ENCODE results near the gene ZNF627. TPM values are rescaled to one million over a fixed set of nuclear protein-coding genes. Genes with fewer than 3 reads are reported as not detected.
"Not testable (repeated sequence)": the region's sequence is repeated elsewhere in the genome, so short reads cannot be mapped to it uniquely, and the experiment has no call there.

ZNF627 gene
- total RNA-seq, 1 donor from 2014 or later = 17.0 TPM

DNA sequence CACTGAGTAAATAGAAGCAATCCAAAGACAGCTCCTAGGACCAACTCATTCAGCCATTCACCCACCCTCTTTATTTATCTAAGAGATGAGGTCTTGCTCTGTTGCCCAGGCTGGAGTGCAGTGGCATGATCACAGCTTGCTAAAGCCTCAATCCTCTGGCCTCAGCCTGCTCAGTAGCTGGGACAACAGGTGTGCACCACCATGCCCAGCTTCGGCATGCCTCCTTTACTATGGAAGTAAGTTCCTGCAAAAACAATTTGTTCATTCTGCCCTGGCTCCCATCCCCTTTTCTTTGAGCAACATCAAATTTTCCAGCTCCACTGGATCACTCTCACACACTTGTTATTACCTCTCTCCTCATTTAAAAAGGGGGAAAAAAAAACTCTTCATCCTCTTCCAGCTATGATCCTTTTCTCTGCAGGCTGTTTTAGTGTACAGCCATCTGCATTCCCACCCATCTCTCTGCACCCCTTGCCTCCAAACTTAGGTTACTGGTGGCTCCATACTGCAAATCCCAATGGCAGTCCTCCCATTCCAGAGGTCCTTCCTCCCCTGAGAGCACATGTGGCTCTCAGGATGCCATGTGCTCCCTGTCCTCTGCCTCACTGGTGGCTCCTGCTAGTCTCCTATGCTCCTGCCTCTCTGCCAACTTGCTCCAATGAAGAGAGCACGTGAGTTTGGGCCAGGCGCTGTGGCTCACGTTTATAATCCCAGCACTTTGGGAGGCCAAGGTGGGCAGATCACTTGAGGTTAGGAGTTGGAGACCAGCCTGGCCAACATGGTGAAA lies 40.5 kb upstream of the ZNF627 start:
- Mint-ChIP-seq H3K4me1 (peaks cover 71% of the 10 kb centered on the region), H3K4me3 (peak overlapping the region; percentile 11), H3K27me3 (no peaks in the 10 kb centered on the region), H3K27ac (peak overlapping the region; percentile 51), H3K9me3 (no peaks in the 10 kb centered on the region), H3K36me3 (ENCODE audit: low read depth) (peaks cover 41% of the 10 kb centered on the region)
- ATAC-seq (ENCODE audit: low read depth) = no peak
- DNase-seq = no peak
- intact Hi-C loops (cut with micrococcal nuclease) = no loop called here
- TF ChIP-seq, protein P1, sequence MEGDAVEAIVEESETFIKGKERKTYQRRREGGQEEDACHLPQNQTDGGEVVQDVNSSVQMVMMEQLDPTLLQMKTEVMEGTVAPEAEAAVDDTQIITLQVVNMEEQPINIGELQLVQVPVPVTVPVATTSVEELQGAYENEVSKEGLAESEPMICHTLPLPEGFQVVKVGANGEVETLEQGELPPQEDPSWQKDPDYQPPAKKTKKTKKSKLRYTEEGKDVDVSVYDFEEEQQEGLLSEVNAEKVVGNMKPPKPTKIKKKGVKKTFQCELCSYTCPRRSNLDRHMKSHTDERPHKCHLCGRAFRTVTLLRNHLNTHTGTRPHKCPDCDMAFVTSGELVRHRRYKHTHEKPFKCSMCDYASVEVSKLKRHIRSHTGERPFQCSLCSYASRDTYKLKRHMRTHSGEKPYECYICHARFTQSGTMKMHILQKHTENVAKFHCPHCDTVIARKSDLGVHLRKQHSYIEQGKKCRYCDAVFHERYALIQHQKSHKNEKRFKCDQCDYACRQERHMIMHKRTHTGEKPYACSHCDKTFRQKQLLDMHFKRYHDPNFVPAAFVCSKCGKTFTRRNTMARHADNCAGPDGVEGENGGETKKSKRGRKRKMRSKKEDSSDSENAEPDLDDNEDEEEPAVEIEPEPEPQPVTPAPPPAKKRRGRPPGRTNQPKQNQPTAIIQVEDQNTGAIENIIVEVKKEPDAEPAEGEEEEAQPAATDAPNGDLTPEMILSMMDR (IDR thresholded peaks at IDR 0.05) = no peak
- POLR2A ChIA-PET = interaction anchor here (0.6 to 4.1 kb wide), 6 partner anchors 12 to 720 kb away, joined by 3 to 81 read pairs (median 4); no protein-coding TSS in a partner anchor
- CTCF ChIA-PET = interaction anchor here (4.1 kb wide), 1 partner anchor 28 kb away, joined by 70 read pairs; no protein-coding TSS in a partner anchor

DNA sequence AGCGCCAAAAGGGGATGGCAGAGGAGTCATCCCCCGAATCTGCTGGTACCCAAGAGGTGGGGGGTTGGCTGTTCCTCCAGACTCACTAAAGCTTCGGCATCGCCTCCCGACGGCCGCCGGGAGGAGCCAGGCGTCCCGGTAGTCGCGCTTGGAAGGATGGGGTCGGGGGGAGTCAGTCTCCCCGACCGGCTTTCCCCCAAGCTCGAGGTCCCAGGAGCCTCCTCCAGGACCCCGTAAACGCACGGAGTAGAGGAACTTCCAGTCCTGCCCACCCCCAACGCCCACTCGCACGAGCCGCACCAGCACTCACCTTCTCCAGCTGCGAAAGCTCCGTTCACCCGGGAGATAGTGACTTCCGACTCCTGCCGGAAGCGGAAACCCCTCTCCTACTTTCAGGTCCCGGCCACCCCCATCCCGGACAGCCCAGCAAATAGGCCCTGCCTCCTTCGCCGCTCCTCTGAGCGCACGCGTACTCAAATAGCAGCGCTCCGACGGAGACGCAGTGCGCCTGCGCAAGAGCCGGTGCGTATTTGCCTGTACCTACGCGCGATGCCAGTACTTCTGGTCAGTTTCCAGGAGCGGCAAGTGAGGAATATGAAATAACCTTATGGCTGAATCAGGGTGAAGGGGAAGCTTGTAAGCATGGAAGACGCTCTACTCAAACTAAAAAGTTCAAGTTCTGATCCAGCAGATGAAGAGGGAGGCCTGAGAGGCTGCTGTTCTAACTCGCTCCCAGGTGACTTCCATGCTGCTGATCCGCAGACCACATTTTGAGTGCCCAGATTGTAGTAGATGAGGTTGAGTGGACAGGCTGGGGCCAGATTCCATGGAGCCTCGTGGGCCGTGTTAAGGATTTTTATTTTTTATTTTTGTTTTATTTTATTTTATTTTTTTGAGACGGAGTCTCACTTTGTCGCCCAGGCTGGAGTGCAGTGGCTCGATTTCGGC lies 38.1 kb upstream of the ZNF627 start, which contains the start of gene ELOF1:
Gene ELOF1 (minus strand): TSS at position 350 of the 948 bp plus-strand sequence. CDS start 4,883 bp downstream, outside the sequence.
- peak; percentile 88 for DNase-seq
- H3K4me1 Mint-ChIP-seq = peaks cover 72% of the 10 kb centered on the region
- intact Hi-C loops (cut with micrococcal nuclease) = loop anchor here (1.0 kb wide), 2 partner anchors 23 to 54 kb away; partner anchors contain the start of gene ZNF653

DNA sequence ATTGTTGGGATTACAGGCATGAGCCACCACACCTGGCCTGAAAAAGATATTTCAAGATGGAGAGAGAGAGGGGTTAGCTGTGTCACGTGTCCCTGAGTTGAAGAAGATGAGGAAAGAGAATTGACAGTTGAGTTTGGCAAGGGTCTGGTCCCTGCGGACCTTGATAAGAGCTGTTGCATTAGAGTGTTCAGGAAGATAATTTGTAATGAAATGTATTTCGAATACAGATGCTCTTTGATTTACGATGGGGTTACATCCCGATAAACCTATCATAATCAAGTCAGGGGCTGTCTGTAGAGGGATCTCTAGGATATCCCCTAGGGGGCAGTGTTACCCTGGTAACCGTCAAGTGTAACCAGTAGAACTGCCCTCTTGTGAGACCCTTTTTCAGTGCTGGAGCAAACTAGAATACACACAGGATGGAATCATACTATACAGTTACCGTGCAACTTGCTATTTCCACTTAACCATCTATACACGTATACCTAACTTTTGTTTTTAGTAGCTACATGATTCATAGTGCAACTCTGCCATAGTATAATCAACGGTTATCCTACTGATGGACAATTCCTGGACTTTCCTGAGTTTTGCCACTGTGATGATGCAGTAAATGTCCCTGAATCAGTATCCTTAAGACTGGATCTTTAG lies 36.8 kb upstream of the ZNF627 start:
- no peaks in the 10 kb centered on the region for H3K27me3 Mint-ChIP-seq
- H3K4me3 Mint-ChIP-seq = peak overlapping the region; percentile 78
- ChIA-PET POLR2A (interaction anchor here (0.5 to 4.1 kb wide), 9 partner anchors 8 to 822 kb away, joined by 3 to 81 read pairs (median 5); partner anchors contain the start of genes ACP5, ECSIT, SWSAP1 and ZNF627), CTCF (interaction anchor here (0.8 to 4.1 kb wide), 10 partner anchors 14 to 180 kb away, joined by 3 to 70 read pairs (median 3); no protein-coding TSS in a partner anchor)
- TF ChIP-seq, protein P1 (IDR thresholded peaks at IDR 0.05) = no peak
- intact Hi-C loops (cut with micrococcal nuclease) = loop anchor here (1.0 kb wide), 5 partner anchors 8 to 254 kb away; partner anchors contain the start of genes ECSIT and ZNF440
- ATAC-seq (ENCODE audit: low read depth) = peak; percentile 47
- H3K36me3 Mint-ChIP-seq (ENCODE audit: low read depth) = peaks cover 15% of the 10 kb centered on the region
- H3K9me3 Mint-ChIP-seq = no peaks in the 10 kb centered on the region
- peaks cover 78% of the 10 kb centered on the region for H3K4me1 Mint-ChIP-seq
- no peak for DNase-seq
- H3K27ac Mint-ChIP-seq = peak overlapping the region; percentile 84

More for the DNA sequence above, 38.1 kb upstream of the ZNF627 start, which contains the start of gene ELOF1:
- Mint-ChIP-seq H3K9me3 (no peaks in the 10 kb centered on the region), H3K4me3 (peak within 1 kb of the TSS; percentile 98), H3K27ac (peak within 1 kb of the TSS; percentile 93), H3K36me3 (ENCODE audit: low read depth) (peaks cover 22% of the 10 kb centered on the region), H3K27me3 (no peaks in the 10 kb centered on the region)
- ChIA-PET CTCF (interaction anchor here (1.1 to 4.1 kb wide), 5 partner anchors 23 to 184 kb away, joined by 3 to 70 read pairs (median 8); no protein-coding TSS in a partner anchor), POLR2A (interaction anchor here (0.6 to 4.1 kb wide), 19 partner anchors 9 to 299 kb away, joined by 3 to 81 read pairs (median 5); partner anchors contain the start of genes ECSIT, SWSAP1, ZNF627 and ZNF653)
- TF ChIP-seq, protein P1 (IDR thresholded peaks at IDR 0.05) = no peak
- ATAC-seq (ENCODE audit: low read depth) = peak; percentile 86

DNA sequence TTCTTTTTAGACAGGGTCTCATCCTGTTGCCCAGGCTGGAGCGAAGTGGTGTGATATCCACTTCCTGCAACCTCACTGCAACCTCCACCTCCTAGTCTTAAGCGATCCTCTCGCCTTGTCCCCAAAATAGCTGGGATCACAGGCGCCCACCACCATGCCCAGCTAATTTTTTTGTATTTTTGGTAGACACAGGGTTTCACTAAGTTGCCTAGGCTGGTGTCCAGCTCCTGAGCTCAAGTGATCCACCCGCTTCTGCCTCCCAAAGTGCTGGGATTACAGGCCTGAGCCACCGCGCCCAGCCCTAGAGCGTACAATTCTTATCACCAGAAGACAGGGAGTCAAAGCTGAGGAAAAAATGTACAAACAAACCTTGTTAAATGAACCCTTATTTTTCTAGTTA lies 33.8 kb upstream of the ZNF627 start:
- TF ChIP-seq, protein P1 (IDR thresholded peaks at IDR 0.05) = no peak
- H3K4me3 Mint-ChIP-seq = no peak overlapping the region
- ATAC-seq (ENCODE audit: low read depth) (no peak), DNase-seq (no peak)
- no peaks in the 10 kb centered on the region for H3K27me3 Mint-ChIP-seq
- intact Hi-C loops (cut with micrococcal nuclease) = no loop called here
- peaks cover 9% of the 10 kb centered on the region for H3K36me3 Mint-ChIP-seq (ENCODE audit: low read depth)
- no peaks in the 10 kb centered on the region for H3K9me3 Mint-ChIP-seq
- CTCF ChIA-PET = interaction anchor here (1.4 kb wide), 1 partner anchor 22 kb away, joined by 4 read pairs; no protein-coding TSS in a partner anchor
- H3K4me1 Mint-ChIP-seq = peaks cover 78% of the 10 kb centered on the region
- POLR2A ChIA-PET = interaction anchor here (0.5 to 3.1 kb wide), 7 partner anchors 11 to 208 kb away, joined by 3 to 29 read pairs (median 3); no protein-coding TSS in a partner anchor
- H3K27ac Mint-ChIP-seq = peak overlapping the region; percentile 64

DNA sequence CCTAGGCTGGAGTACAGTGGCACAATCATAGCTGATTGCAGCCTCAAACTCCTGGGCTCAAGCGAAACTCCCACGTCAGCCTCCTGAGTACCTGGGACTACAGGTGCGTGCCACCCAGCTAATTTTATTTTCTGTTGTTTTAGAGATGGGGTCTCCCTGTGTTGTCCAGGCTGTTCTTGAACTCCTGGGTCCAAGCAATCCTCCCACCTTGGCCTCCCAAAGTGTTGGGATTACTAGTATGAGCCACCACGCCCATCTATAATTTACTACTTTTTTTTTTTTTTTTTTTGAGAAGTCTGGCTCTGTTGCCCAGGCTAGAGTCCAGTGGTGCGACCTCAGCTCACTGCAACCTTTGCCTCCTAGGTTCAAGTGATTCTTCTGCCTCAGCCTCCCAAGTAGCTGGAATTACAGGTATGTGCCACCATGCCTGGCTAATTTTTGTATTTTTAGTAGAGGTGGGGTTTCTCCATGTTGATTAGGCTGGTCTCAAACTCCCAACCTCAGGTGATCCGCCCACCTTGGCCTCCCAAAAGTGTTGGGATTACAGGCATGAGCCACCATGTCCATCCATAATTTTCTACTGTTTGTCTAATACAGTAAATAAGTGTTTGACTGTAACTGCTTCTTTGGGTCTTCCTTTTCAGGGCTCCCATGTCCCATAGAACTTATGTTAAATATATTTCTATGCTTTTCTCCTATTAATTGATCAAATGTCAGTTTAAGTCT lies 33.0 kb upstream of the ZNF627 start:
- DNase-seq; H3K36me3 Mint-ChIP-seq (ENCODE audit: low read depth); intact Hi-C loops (cut with micrococcal nuclease); ATAC-seq (ENCODE audit: low read depth); CTCF ChIA-PET; H3K27me3 Mint-ChIP-seq; H3K9me3 Mint-ChIP-seq: not testable (repeated sequence)
- peaks cover 78% of the 10 kb centered on the region for H3K4me1 Mint-ChIP-seq
- peak overlapping the region; percentile 84 for H3K27ac Mint-ChIP-seq
- H3K4me3 Mint-ChIP-seq = peak overlapping the region; percentile 60
- POLR2A ChIA-PET = interaction anchor here (0.7 to 3.1 kb wide), 7 partner anchors 10 to 288 kb away, joined by 3 to 29 read pairs (median 4); no protein-coding TSS in a partner anchor

DNA sequence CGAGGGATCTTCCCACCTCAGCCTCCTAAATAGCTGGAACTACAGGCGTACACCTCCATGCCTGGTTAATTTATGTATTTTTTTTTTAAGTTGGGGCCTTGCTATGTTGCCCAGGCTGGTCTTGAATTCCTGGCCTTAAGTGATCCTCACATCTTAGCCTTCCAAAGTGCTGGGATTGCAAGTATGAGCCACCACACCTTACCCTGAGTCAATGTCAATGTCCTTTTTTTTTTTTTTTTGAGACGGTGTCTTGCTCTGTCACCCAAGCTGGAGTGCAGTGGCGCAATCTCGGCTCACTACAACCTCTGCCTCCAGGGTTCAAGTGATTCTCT lies 31.7 kb upstream of the ZNF627 start:
- DNase-seq; H3K36me3 Mint-ChIP-seq (ENCODE audit: low read depth); H3K27me3 Mint-ChIP-seq; intact Hi-C loops (cut with micrococcal nuclease); CTCF ChIA-PET; ATAC-seq (ENCODE audit: low read depth); H3K4me3 Mint-ChIP-seq; H3K9me3 Mint-ChIP-seq: not testable (repeated sequence)
- peak overlapping the region; percentile 84 for H3K27ac Mint-ChIP-seq
- H3K4me1 Mint-ChIP-seq = peaks cover 82% of the 10 kb centered on the region
- POLR2A ChIA-PET = interaction anchor here (1.0 to 1.2 kb wide), 2 partner anchors 9 to 10 kb away, joined by 4 read pairs; no protein-coding TSS in a partner anchor

All from activated B cell treated with CpG ODN at 0.5 μM for 24 hours (primary cell).